OCI-LY1 (cell line): ENCODE results near the gene CTF1.

Experiments used
- H2AFZ ChIP-seq: fragments of 200-600 bp; sonication (generic), shearing (Covaris generic); 2 replicates; pipeline ENCODE4 v1.6.0; 2014; ENCODE audit warnings: antibody characterized with exemption, mild to moderate bottlenecking, low read length
- H3F3A ChIP-seq: fragments of 200-600 bp; sonication (generic), shearing (Covaris generic); 2 replicates; pipeline ENCODE4 v1.6.0; 2014; ENCODE audit warnings: mild to moderate bottlenecking, antibody characterized with exemption, low read length, moderate library complexity; ENCODE audit not compliant: insufficient read depth
- H3K27ac ChIP-seq: fragments of 200-600 bp; sonication (generic); 2 replicates; pipeline ENCODE4 v1.5.1; 2014; ENCODE audit warnings: low read length, mixed run types, mild to moderate bottlenecking, low read depth; ENCODE audit not compliant: poor library complexity, severe bottlenecking
- H3K27me3 ChIP-seq: fragments of 200-600 bp; sonication (generic); 2 replicates; pipeline ENCODE4 v1.6.0; 2014; ENCODE audit warnings: antibody characterized with exemption, mild to moderate bottlenecking, low read length, moderate library complexity; ENCODE audit not compliant: insufficient read depth
- H3K36me3 ChIP-seq: fragments of 200-600 bp; sonication (generic); 2 replicates; pipeline ENCODE4 v1.6.1; 2014; ENCODE audit warnings: mild to moderate bottlenecking, antibody characterized with exemption, low read length, moderate library complexity, mixed read lengths; ENCODE audit not compliant: insufficient read depth
- H3K4me1 ChIP-seq: fragments of 200-600 bp; sonication (generic); 2 replicates; pipeline ENCODE4 v1.5.1; 2014; ENCODE audit warnings: mild to moderate bottlenecking, low read length, moderate library complexity; ENCODE audit not compliant: insufficient read depth, severe bottlenecking
- H3K4me2 ChIP-seq: fragments of 200-600 bp; sonication (generic), shearing (Covaris generic); 2 replicates; pipeline ENCODE4 v1.6.1; 2014; ENCODE audit warnings: low read length
- H3K4me3 ChIP-seq: fragments of 200-600 bp; sonication (generic); 2 replicates; pipeline ENCODE4 v1.5.1; 2014; ENCODE audit warnings: low read length, low read depth, mild to moderate bottlenecking, mixed read lengths; ENCODE audit not compliant: poor library complexity, severe bottlenecking
- H3K79me2 ChIP-seq: fragments of 200-600 bp; shearing (Covaris generic); 2 replicates; pipeline ENCODE4 v1.6.1; 2016; ENCODE audit warnings: mixed run types, low read length, mixed read lengths; ENCODE audit not compliant: insufficient read depth
- H3K9ac ChIP-seq: fragments of 200-600 bp; sonication (generic), shearing (Covaris generic); 2 replicates; pipeline ENCODE4 v1.6.1; 2014; ENCODE audit warnings: mild to moderate bottlenecking, low read length, mixed read lengths
- H3K9me2 ChIP-seq: fragments of 200-600 bp; sonication (generic), shearing (Covaris generic); 2 replicates; pipeline ENCODE4 v1.6.1; 2014; ENCODE audit warnings: low read depth, mild to moderate bottlenecking, low read length, mixed read lengths
- H3K9me3 ChIP-seq: fragments of 200-600 bp; shearing (Covaris generic); 2 replicates; pipeline ENCODE4 v1.6.1; 2014; ENCODE audit warnings: low read length, mixed read lengths
- H4K20me1 ChIP-seq: fragments of 200-600 bp; sonication (generic), shearing (Covaris generic); 2 replicates; pipeline ENCODE4 v1.6.0; 2016; ENCODE audit warnings: mild to moderate bottlenecking, low read length; ENCODE audit not compliant: insufficient read depth
- CTCF ChIP-seq: fragments of 200-600 bp; sonication (generic), shearing (Covaris generic); IDR thresholded peaks from 2 replicates; pipeline ENCODE4 v1.5.1; 2017; ENCODE audit warnings: mild to moderate bottlenecking, antibody characterized with exemption, low read length, moderate library complexity, mixed read lengths
- EZH2 ChIP-seq: fragments of 200-600 bp; sonication (generic), shearing (Covaris generic); IDR thresholded peaks from 2 replicates; pipeline ENCODE4 v1.8.0; 2017; ENCODE audit warnings: borderline replicate concordance, mixed run types, mild to moderate bottlenecking, antibody characterized with exemption, low read length, moderate library complexity, mixed read lengths

The CTF1 gene

GRCh38 chr16:30929167-30929566 lies 32.8 kb downstream of the CTF1 start:
- no peak for TF ChIP-seq CTCF
- no peak for TF ChIP-seq EZH2
- H3K4me3 ChIP-seq = no peak overlapping the region
- H3K27ac ChIP-seq = no peak overlapping the region
- H3K4me1 ChIP-seq = peaks cover 22% of the 10 kb centered on the region
- no peaks in the 10 kb centered on the region for H3K27me3 ChIP-seq
- H3K9me2 ChIP-seq = no peaks in the 10 kb centered on the region
- H3K79me2 ChIP-seq = no peaks in the 10 kb centered on the region
- no peak overlapping the region for H3K9ac ChIP-seq
- H3K9me3 ChIP-seq = no peaks in the 10 kb centered on the region
- H3K4me2 ChIP-seq = no peak overlapping the region
- no peaks in the 10 kb centered on the region for H3F3A ChIP-seq
- peaks cover 28% of the 10 kb centered on the region; the same call in 1 of the 2 replicates for H3K36me3 ChIP-seq
- H4K20me1 ChIP-seq = no peaks in the 10 kb centered on the region
- H2AFZ ChIP-seq = no peak overlapping the region

GRCh38 chr16:30930160-30930571 lies 33.8 kb downstream of the CTF1 start:
- H3K4me3 ChIP-seq = no peak overlapping the region
- no peak overlapping the region for H3K4me2 ChIP-seq
- H4K20me1 ChIP-seq = no peaks in the 10 kb centered on the region
- H3K27me3 ChIP-seq = no peaks in the 10 kb centered on the region
- TF ChIP-seq EZH2 (no peak), CTCF (no peak)
- no peaks in the 10 kb centered on the region for H3K79me2 ChIP-seq
- H3K36me3 ChIP-seq = peaks cover 28% of the 10 kb centered on the region; the same call in 1 of the 2 replicates
- H3F3A ChIP-seq = no peaks in the 10 kb centered on the region
- H3K9me2 ChIP-seq = no peaks in the 10 kb centered on the region
- no peak overlapping the region for H3K27ac ChIP-seq
- H3K9ac ChIP-seq = no peak overlapping the region
- H3K9me3 ChIP-seq = no peaks in the 10 kb centered on the region
- peaks cover 12% of the 10 kb centered on the region for H3K4me1 ChIP-seq
- no peak overlapping the region for H2AFZ ChIP-seq

GRCh38 chr16:30931068-30931650 lies 34.7 kb downstream of the CTF1 start:
- Histone ChIP-seq H4K20me1 (no peaks in the 10 kb centered on the region), H3K4me2 (no peak overlapping the region), H3K9me3 (no peaks in the 10 kb centered on the region), H3K9me2 (no peaks in the 10 kb centered on the region), H3F3A (no peaks in the 10 kb centered on the region), H3K4me1 (peaks cover 9% of the 10 kb centered on the region), H3K36me3 (peaks cover 28% of the 10 kb centered on the region; the same call in 1 of the 2 replicates), H3K4me3 (no peak overlapping the region), H3K27me3 (no peaks in the 10 kb centered on the region), H2AFZ (no peak overlapping the region), H3K27ac (no peak overlapping the region), H3K79me2 (no peaks in the 10 kb centered on the region), H3K9ac (no peak overlapping the region)
- TF ChIP-seq EZH2 (no peak), CTCF (no peak)
